Bronchial epithelial cell (primary cell): ENCODE data around the gene SUSD6. TPM values are rescaled to one million over a fixed set of nuclear protein-coding genes. Genes with fewer than 3 reads are reported as not detected.

Experiments
- DNase-seq: peaks from one replicate; pipeline ENCODE4 v3.0.0-alpha.2; 2010; ENCODE audit warnings: low read depth
- FAIRE-seq: peaks from 2 replicates; lab custom pipeline; 2011; peaks lifted over from hg19 to GRCh38; lab: Jason Lieb, UNC
- H3K27me3 ChIP-seq: 2 replicates; pipeline ENCODE4 v1.5.1; 2011; ENCODE audit warnings: low read length; ENCODE audit not compliant: control insufficient read depth, insufficient read depth
- H3K36me3 ChIP-seq: 2 replicates; pipeline ENCODE4 v1.5.1; 2011; ENCODE audit warnings: low read length; ENCODE audit not compliant: control insufficient read depth, insufficient read depth
- H3K4me3 ChIP-seq: 2 replicates; pipeline ENCODE4 v1.5.1; 2011; ENCODE audit warnings: mild to moderate bottlenecking, low read depth, low read length, control low read depth
- CTCF ChIP-seq: IDR thresholded peaks from 2 replicates; pipeline ENCODE4 v1.5.1; 2011; ENCODE audit warnings: mild to moderate bottlenecking, moderate library complexity, low read length, control low read depth, inconsistent platforms; ENCODE audit not compliant: insufficient read depth, severe bottlenecking
- total RNA-seq: library from RNA; depleted of rRNA; stranded (reverse); fragments of >200 nt; gene quantifications from 2 replicates; pipeline ENCODE4 v1.2.1, GENCODE V29; 2014

Gene SUSD6
- total RNA-seq, 1 donor from 2014 or later, result 3.9 TPM

DNA sequence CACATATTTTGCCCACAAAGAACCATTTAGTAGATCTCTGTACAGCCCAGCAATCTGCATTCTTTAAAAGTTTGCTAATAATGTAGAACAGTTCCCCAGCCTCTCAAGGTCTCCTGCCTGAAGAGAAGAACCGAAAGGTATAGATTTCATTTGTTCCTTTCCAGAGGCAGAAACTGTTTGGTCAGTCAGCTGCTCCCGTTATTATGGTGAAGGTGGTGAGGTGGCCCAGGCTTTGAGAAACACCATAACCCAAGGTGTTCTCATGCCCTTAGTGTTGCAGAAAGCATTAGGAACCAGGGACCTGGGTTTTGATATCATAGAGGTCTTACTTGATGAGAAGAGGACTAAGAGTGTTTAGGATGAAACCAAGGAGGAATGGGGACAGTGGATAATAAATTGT is 65.3 kb downstream of the SUSD6 start:
- Histone ChIP-seq H3K4me3 (no peak overlapping the region), H3K36me3 (no peaks in the 10 kb centered on the region), H3K27me3 (no peaks in the 10 kb centered on the region)
- no peak for TF ChIP-seq CTCF
- no peak for FAIRE-seq
- DNase-seq, result no peak

DNA sequence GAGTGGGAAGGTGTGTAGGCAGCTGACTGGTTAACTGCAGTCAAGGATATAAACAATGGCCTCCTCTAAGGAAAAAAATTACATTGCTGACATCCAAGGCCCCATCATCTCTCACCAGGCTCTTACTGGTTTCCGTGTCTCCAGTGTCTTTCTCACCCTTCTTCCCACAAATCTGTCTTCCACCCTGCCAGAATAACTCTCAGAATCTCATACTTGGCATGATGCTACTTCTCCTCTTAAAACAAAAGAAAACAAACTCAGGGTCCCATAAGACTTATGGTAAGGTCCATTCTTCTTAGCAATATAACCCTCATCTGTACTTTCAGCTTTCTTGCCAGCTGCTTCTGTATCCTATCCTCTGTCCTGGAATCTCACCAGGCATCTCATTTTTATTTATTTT is 68.9 kb downstream of the SUSD6 start:
- FAIRE-seq (no peak), DNase-seq (no peak)
- H3K27me3 ChIP-seq, result no peaks in the 10 kb centered on the region
- TF ChIP-seq CTCF, result no peak
- no peak overlapping the region for H3K4me3 ChIP-seq
- no peaks in the 10 kb centered on the region for H3K36me3 ChIP-seq

GRCh38 chr14:69682136-69682535 is 70.7 kb downstream of the SUSD6 start:
- Histone ChIP-seq H3K36me3 (no peaks in the 10 kb centered on the region), H3K4me3 (no peak overlapping the region), H3K27me3 (no peaks in the 10 kb centered on the region)
- FAIRE-seq (no peak), DNase-seq (no peak)
- no peak for TF ChIP-seq CTCF

GRCh38 chr14:69682621-69683263 is 71.3 kb downstream of the SUSD6 start:
- H3K27me3 ChIP-seq, result no peaks in the 10 kb centered on the region
- H3K4me3 ChIP-seq, result no peak overlapping the region
- no peaks in the 10 kb centered on the region for H3K36me3 ChIP-seq
- FAIRE-seq (no peak), DNase-seq (peak; percentile 38)
- no peak for TF ChIP-seq CTCF

DNA sequence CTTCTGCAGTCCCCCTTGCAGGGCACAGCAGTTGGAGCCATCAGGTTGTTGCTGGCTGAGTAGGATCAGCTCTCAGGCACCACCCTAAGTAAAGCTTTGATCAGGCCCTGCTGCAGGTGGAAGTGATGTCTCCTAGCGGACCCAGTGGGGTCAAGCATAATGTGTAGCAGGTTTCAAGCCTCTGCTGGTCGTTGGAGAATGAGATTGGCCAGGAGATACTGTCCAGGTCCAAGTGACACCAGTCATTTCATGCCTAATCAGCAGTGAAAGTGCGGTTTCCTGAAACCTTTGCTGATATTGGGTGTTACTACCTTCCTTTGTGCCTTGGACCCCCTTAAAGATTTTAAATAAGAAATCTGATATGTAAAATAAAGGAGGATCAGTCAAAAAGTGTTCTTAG is 72.6 kb downstream of the SUSD6 start:
- FAIRE-seq (peak; percentile 32), DNase-seq (no peak)
- Histone ChIP-seq H3K4me3 (no peak overlapping the region), H3K36me3 (peaks cover 1% of the 10 kb centered on the region), H3K27me3 (no peaks in the 10 kb centered on the region)
- TF ChIP-seq CTCF, result no peak

GRCh38 chr14:69684461-69685217 is 73.2 kb downstream of the SUSD6 start:
- FAIRE-seq (peak; percentile 32), DNase-seq (no peak)
- no peak overlapping the region for H3K4me3 ChIP-seq
- H3K27me3 ChIP-seq, result no peaks in the 10 kb centered on the region
- TF ChIP-seq CTCF, result no peak
- peaks cover 1% of the 10 kb centered on the region for H3K36me3 ChIP-seq
